Neural cell (in vitro differentiated cells): ENCODE measurements around the gene DACT2. TPM values are rescaled to one million over a fixed set of nuclear protein-coding genes. Genes with fewer than 3 reads are reported as not detected.

Experiments
- H2AFZ ChIP-seq: fragments of 200-600, 300-800 bp; sonication (generic), shearing (Covaris generic); 2 replicates; pipeline ENCODE4 v1.6.0; 2014; ENCODE audit warnings: low read depth, mild to moderate bottlenecking, antibody characterized with exemption, low read length, moderate library complexity
- H3F3A ChIP-seq: fragments of 200-600 bp; shearing (Covaris generic); 2 replicates; pipeline ENCODE4 v1.6.1; 2016; ENCODE audit warnings: mild to moderate bottlenecking, moderate library complexity, mixed read lengths, antibody characterized with exemption, low read length; ENCODE audit not compliant: insufficient read depth, poor library complexity, severe bottlenecking
- H3K27ac ChIP-seq: fragments of 200-600, 300-800 bp; sonication (generic), shearing (Covaris generic); 2 replicates; pipeline ENCODE4 v1.5.1; 2014; ENCODE audit warnings: mild to moderate bottlenecking, low read length, moderate library complexity
- H3K27me3 ChIP-seq: fragments of 300-800, 200-600 bp; sonication (generic), shearing (Covaris generic); 2 replicates; pipeline ENCODE4 v1.6.0; 2014; ENCODE audit warnings: mild to moderate bottlenecking, low read depth, low read length, moderate library complexity; ENCODE audit not compliant: insufficient read depth
- H3K36me3 ChIP-seq: fragments of 300-800, 200-600 bp; sonication (generic), shearing (Covaris generic); 2 replicates; pipeline ENCODE4 v1.5.1; 2014; ENCODE audit warnings: mild to moderate bottlenecking, antibody characterized with exemption, low read length, moderate library complexity; ENCODE audit not compliant: insufficient read depth
- H3K4me2 ChIP-seq: fragments of 300-800, 200-600 bp; sonication (generic), shearing (Covaris generic); 2 replicates; pipeline ENCODE4 v1.6.0; 2014; ENCODE audit warnings: mild to moderate bottlenecking, low read length
- H3K4me3 ChIP-seq: fragments of 300-800, 200-600 bp; sonication (generic), shearing (Covaris generic); 2 replicates; pipeline ENCODE4 v1.5.1; 2014; ENCODE audit warnings: mild to moderate bottlenecking, low read length, moderate library complexity
- H3K79me2 ChIP-seq: fragments of 200-600 bp; shearing (Covaris generic); replicated peaks from 2 replicates; pipeline ENCODE4 v1.6.0; 2014; ENCODE audit warnings: mild to moderate bottlenecking, low read length, moderate library complexity; ENCODE audit not compliant: insufficient read depth
- H3K9ac ChIP-seq: fragments of 300-800, 200-600 bp; sonication (generic), shearing (Covaris generic); 2 replicates; pipeline ENCODE4 v1.6.1; 2016; ENCODE audit warnings: mild to moderate bottlenecking, low read length, mixed read lengths
- H3K9me2 ChIP-seq: fragments of 200-600 bp; shearing (Covaris generic); 2 replicates; pipeline ENCODE4 v1.6.1; 2016; ENCODE audit warnings: mild to moderate bottlenecking, low read length, mixed read lengths; ENCODE audit not compliant: insufficient read depth
- H3K9me3 ChIP-seq: fragments of 200-600, 300-800 bp; sonication (generic), shearing (Covaris generic); 2 replicates; pipeline ENCODE4 v1.6.1; 2016; ENCODE audit warnings: mild to moderate bottlenecking, mixed run types, low read length, moderate library complexity, mixed read lengths
- H4K20me1 ChIP-seq: fragments of 200-600 bp; shearing (Covaris generic); 2 replicates; pipeline ENCODE4 v1.6.1; 2016; ENCODE audit warnings: mild to moderate bottlenecking, mixed run types; ENCODE audit not compliant: insufficient read depth
- EP300 ChIP-seq: fragments of 450-650 bp; conservative IDR thresholded peaks from 2 replicates; pipeline ENCODE4 v1.6.1; 2014; ENCODE audit warnings: antibody characterized with exemption, mild to moderate bottlenecking, moderate library complexity; ENCODE audit not compliant: poor library complexity, severe bottlenecking
- EZH2 ChIP-seq: fragments of 200-600, 300-800 bp; shearing (Covaris generic), sonication (generic); IDR thresholded peaks from 2 replicates; pipeline ENCODE4 v1.6.1; 2014; ENCODE audit warnings: antibody characterized with exemption, low read length, borderline replicate concordance, mild to moderate bottlenecking; ENCODE audit not compliant: insufficient read depth, poor library complexity, severe bottlenecking
- MXI1 ChIP-seq: fragments of 450-650 bp; conservative IDR thresholded peaks from 2 replicates; pipeline ENCODE4 v1.6.1; 2014; ENCODE audit warnings: antibody characterized with exemption, mild to moderate bottlenecking; ENCODE audit not compliant: poor library complexity, severe bottlenecking
- POLR2AphosphoS5 ChIP-seq: IDR thresholded peaks from 2 replicates; pipeline ENCODE4 v1.6.1; 2012
- RAD21 ChIP-seq: fragments of 450-650 bp; conservative IDR thresholded peaks from 2 replicates; pipeline ENCODE4 v1.6.1; 2014; ENCODE audit warnings: antibody characterized with exemption, mild to moderate bottlenecking, moderate library complexity
- SMC3 ChIP-seq: fragments of 450-650 bp; conservative IDR thresholded peaks from 2 replicates; pipeline ENCODE4 v1.6.1; 2014; ENCODE audit warnings: antibody characterized with exemption, mild to moderate bottlenecking, moderate library complexity; ENCODE audit not compliant: poor library complexity
- TAF1 ChIP-seq: IDR thresholded peaks from 2 replicates; pipeline ENCODE4 v1.6.1; 2012; ENCODE audit warnings: low read depth
- polyA plus RNA-seq: library from polyadenylated mRNA; depleted of rRNA; stranded (reverse); fragments of >200 nt; gene quantifications from 2 replicates; pipeline ENCODE4 v1.2.3, GENCODE V29; 2014
- TF ChIP-seq, protein P1 (sequence below): IDR thresholded peaks from 2 replicates; pipeline ENCODE4 v1.6.1; 2012; ENCODE audit warnings: borderline replicate concordance
- TF ChIP-seq, protein P2 (sequence below): fragments of 450-650 bp; IDR thresholded peaks from 2 replicates; pipeline ENCODE4 v1.5.1; 2014; ENCODE audit warnings: antibody characterized with exemption, mild to moderate bottlenecking, moderate library complexity; ENCODE audit not compliant: poor library complexity, severe bottlenecking

DACT2 gene
- polyA plus RNA-seq, 1 donor from 2014 or later = 0.48 TPM

DNA sequence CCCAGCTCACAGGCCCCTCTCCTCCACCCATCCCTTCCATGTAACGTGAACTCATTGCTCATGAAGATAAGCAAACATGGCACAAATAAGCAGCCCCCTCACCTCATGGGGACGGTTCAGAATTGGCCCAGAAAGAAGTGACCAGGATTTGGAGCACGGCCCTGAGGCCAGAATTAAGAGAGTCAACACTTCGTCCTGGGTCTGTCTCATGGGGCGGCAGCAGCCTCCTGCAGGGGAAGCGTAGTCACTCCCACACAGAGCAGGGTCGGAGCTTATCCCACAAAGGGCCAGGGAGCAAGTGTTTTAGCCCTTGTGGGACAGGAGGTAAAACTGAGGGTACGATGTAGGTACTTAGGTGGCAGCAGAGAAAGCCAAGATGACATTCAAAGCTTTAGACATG lies 28.6 kb upstream of the DACT2 start (continued):
- TF ChIP-seq, protein P1, sequence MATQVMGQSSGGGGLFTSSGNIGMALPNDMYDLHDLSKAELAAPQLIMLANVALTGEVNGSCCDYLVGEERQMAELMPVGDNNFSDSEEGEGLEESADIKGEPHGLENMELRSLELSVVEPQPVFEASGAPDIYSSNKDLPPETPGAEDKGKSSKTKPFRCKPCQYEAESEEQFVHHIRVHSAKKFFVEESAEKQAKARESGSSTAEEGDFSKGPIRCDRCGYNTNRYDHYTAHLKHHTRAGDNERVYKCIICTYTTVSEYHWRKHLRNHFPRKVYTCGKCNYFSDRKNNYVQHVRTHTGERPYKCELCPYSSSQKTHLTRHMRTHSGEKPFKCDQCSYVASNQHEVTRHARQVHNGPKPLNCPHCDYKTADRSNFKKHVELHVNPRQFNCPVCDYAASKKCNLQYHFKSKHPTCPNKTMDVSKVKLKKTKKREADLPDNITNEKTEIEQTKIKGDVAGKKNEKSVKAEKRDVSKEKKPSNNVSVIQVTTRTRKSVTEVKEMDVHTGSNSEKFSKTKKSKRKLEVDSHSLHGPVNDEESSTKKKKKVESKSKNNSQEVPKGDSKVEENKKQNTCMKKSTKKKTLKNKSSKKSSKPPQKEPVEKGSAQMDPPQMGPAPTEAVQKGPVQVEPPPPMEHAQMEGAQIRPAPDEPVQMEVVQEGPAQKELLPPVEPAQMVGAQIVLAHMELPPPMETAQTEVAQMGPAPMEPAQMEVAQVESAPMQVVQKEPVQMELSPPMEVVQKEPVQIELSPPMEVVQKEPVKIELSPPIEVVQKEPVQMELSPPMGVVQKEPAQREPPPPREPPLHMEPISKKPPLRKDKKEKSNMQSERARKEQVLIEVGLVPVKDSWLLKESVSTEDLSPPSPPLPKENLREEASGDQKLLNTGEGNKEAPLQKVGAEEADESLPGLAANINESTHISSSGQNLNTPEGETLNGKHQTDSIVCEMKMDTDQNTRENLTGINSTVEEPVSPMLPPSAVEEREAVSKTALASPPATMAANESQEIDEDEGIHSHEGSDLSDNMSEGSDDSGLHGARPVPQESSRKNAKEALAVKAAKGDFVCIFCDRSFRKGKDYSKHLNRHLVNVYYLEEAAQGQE = no peak
- TF ChIP-seq RAD21 = no peak

DNA sequence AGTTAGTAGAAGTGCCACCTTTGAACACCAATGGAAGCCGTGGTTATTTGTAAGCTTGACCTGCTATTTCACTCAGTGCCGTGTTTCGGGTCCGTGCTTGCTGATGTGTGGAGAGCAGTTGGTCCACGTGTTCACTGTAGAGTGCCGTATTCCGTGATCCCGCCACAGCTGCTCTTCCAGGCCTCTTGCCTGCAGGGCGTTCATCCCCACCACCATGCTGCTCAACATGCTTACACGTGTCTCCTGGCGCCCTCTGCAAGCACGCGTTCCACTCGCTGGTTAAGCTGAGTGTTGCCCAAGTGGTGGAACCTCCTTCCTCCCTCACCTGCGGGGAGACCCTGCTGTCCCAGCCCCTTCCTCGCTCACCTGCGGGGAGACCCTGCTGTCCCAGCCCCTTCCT lies 28.0 kb upstream of the DACT2 start:
- Histone ChIP-seq H4K20me1 (no peaks in the 10 kb centered on the region), H3F3A (no peaks in the 10 kb centered on the region), H3K27ac (no peak overlapping the region), H3K36me3 (no peaks in the 10 kb centered on the region), H3K4me2 (no peak overlapping the region), H3K9ac (no peak overlapping the region), H2AFZ (no peak overlapping the region), H3K9me3 (no peaks in the 10 kb centered on the region), H3K27me3 (no peaks in the 10 kb centered on the region), H3K4me3 (no peak overlapping the region), H3K9me2 (no peaks in the 10 kb centered on the region), H3K79me2 (no peaks in the 10 kb centered on the region)
- no peak for TF ChIP-seq SMC3
- no peak for TF ChIP-seq EP300

DNA sequence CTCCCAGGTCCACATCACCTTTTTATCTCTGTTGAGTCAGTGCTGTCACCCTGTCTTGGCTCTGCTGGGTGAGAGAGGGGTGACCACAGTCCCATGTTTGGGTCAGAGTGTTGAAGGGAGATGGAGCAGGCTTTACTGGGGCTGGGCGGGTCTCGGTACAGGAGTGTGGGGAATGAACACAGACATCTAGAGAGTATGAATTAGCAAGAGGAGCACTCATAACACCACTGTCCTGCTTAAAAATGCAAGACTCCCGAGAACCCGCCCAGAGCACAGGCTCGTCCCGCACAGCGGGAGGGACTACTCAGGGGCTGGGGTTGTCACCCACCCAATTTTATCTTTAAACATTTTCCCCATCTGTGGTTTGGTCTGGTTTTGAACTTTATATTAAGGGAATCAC lies 27.5 kb upstream of the DACT2 start:
- Histone ChIP-seq H3K36me3 (no peaks in the 10 kb centered on the region), H3K9me2 (no peaks in the 10 kb centered on the region), H3K4me2 (no peak overlapping the region), H3K9ac (no peak overlapping the region), H2AFZ (no peak overlapping the region), H3K9me3 (no peaks in the 10 kb centered on the region), H4K20me1 (no peaks in the 10 kb centered on the region), H3K4me3 (no peak overlapping the region), H3K79me2 (no peaks in the 10 kb centered on the region), H3K27ac (no peak overlapping the region), H3F3A (no peaks in the 10 kb centered on the region), H3K27me3 (no peaks in the 10 kb centered on the region)
- TF ChIP-seq SMC3 (no peak), MXI1 (no peak), RAD21 (no peak), EZH2 (no peak), POLR2AphosphoS5 (no peak), TAF1 (no peak), EP300 (no peak)
- TF ChIP-seq, protein P1 = no peak
- TF ChIP-seq, protein P2, sequence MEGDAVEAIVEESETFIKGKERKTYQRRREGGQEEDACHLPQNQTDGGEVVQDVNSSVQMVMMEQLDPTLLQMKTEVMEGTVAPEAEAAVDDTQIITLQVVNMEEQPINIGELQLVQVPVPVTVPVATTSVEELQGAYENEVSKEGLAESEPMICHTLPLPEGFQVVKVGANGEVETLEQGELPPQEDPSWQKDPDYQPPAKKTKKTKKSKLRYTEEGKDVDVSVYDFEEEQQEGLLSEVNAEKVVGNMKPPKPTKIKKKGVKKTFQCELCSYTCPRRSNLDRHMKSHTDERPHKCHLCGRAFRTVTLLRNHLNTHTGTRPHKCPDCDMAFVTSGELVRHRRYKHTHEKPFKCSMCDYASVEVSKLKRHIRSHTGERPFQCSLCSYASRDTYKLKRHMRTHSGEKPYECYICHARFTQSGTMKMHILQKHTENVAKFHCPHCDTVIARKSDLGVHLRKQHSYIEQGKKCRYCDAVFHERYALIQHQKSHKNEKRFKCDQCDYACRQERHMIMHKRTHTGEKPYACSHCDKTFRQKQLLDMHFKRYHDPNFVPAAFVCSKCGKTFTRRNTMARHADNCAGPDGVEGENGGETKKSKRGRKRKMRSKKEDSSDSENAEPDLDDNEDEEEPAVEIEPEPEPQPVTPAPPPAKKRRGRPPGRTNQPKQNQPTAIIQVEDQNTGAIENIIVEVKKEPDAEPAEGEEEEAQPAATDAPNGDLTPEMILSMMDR = no peak
